WERI-Rb-1 (cell line): Measurements from ENCODE around the gene PIK3R2.

Experiments used
- DNase-seq: peaks from one replicate; pipeline ENCODE4 v3.0.0-alpha.2; 2020
- H3K27ac ChIP-seq: fragments of 250-450 bp; sonication (Bioruptor Pico); 2 replicates; pipeline ENCODE4 v1.5.1; 2020; ENCODE audit warnings: mild to moderate bottlenecking, moderate library complexity
- H3K27me3 ChIP-seq: fragments of 250-450 bp; sonication (Bioruptor Pico); 2 replicates; pipeline ENCODE4 v1.5.1; 2021; ENCODE audit warnings: mild to moderate bottlenecking, low read depth, moderate library complexity; ENCODE audit not compliant: insufficient read depth, severe bottlenecking
- H3K36me3 ChIP-seq: fragments of 250-450 bp; sonication (Bioruptor Pico); 2 replicates; pipeline ENCODE4 v1.5.1; 2020; ENCODE audit warnings: mild to moderate bottlenecking, moderate library complexity
- H3K4me3 ChIP-seq: 2 replicates; pipeline ENCODE4 v1.5.1; 2011; ENCODE audit warnings: low read depth, mild to moderate bottlenecking, control low read depth, low read length
- H3K9me3 ChIP-seq: fragments of 250-450 bp; sonication (Bioruptor Pico); 2 replicates; pipeline ENCODE4 v1.5.1; 2021; ENCODE audit warnings: mild to moderate bottlenecking, moderate library complexity; ENCODE audit not compliant: severe bottlenecking
- TF ChIP-seq, protein P1 (sequence below): IDR thresholded peaks from 2 replicates; pipeline ENCODE4 v1.5.1; 2011; ENCODE audit warnings: low read depth, mild to moderate bottlenecking, control low read depth, inconsistent platforms, low read length

Gene PIK3R2

DNA sequence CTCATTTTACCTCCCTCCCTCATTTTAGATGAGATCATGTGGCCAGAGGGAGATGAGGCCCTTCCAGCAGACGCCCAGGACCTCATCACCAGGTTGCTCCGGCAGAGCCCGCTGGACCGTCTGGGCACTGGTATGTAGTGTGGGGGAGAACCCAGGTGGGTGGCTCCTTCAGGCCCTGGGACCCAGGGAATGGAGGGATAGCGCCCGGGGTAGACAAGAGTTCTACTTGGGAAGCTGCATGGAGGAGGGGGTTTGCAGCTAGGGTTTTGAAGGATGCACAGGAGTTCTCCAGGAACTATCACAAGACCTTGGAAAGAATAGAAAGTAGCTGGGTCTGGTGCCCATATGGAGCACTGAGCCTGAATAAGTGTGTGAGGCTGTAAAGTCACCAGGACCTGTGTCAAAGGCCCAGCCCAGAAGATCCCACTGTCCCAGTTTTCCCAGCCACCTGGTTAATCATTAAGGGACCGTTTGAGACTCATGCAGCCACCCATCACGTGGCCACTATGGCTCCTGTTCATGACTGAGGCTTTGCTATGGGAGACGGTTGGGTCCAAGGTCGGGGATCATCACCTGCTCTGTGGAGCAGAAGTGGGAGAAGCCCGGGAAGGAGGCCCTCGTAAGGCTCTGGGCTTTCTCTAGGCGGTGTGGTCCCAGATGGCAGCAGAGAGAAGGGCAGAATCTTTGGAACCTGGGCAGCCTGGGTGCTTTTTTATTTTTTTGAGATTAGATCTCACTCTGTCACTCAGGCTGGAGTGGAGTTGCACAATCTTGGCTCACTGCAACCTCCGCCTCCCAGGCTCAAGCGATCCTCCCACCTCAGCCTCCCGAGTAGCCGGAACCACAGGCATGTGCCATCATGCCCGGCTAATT lies 17.0 kb upstream of the PIK3R2 start:
- Histone ChIP-seq H3K27ac (no peak overlapping the region), H3K9me3 (no peaks in the 10 kb centered on the region), H3K27me3 (no peaks in the 10 kb centered on the region), H3K36me3 (peaks cover 72% of the 10 kb centered on the region), H3K4me3 (no peak overlapping the region)
- TF ChIP-seq, protein P1, sequence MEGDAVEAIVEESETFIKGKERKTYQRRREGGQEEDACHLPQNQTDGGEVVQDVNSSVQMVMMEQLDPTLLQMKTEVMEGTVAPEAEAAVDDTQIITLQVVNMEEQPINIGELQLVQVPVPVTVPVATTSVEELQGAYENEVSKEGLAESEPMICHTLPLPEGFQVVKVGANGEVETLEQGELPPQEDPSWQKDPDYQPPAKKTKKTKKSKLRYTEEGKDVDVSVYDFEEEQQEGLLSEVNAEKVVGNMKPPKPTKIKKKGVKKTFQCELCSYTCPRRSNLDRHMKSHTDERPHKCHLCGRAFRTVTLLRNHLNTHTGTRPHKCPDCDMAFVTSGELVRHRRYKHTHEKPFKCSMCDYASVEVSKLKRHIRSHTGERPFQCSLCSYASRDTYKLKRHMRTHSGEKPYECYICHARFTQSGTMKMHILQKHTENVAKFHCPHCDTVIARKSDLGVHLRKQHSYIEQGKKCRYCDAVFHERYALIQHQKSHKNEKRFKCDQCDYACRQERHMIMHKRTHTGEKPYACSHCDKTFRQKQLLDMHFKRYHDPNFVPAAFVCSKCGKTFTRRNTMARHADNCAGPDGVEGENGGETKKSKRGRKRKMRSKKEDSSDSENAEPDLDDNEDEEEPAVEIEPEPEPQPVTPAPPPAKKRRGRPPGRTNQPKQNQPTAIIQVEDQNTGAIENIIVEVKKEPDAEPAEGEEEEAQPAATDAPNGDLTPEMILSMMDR, result no peak
- no peak for DNase-seq

DNA sequence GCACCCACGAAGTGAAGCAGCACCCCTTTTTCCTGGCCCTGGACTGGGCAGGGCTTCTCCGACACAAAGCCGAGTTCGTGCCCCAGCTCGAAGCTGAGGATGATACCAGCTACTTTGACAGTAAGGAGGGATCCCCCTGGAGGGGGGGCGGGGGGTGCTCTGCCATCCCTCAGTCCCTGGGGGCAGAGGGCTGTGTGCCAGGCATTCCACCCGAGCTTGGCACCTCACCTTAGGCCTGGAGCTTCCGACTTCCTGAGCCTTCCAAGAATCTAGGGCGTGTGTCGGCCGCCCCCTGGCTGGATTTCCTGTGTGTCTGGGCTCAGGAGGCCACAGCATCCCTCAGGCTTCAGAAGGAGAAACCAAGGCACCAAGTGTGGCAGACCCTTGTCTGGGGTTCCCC lies 15.7 kb upstream of the PIK3R2 start:
- Histone ChIP-seq H3K4me3 (no peak overlapping the region), H3K9me3 (no peaks in the 10 kb centered on the region), H3K36me3 (peaks cover 74% of the 10 kb centered on the region), H3K27ac (no peak overlapping the region), H3K27me3 (no peaks in the 10 kb centered on the region)
- TF ChIP-seq, protein P1, result no peak
- no peak for DNase-seq

DNA sequence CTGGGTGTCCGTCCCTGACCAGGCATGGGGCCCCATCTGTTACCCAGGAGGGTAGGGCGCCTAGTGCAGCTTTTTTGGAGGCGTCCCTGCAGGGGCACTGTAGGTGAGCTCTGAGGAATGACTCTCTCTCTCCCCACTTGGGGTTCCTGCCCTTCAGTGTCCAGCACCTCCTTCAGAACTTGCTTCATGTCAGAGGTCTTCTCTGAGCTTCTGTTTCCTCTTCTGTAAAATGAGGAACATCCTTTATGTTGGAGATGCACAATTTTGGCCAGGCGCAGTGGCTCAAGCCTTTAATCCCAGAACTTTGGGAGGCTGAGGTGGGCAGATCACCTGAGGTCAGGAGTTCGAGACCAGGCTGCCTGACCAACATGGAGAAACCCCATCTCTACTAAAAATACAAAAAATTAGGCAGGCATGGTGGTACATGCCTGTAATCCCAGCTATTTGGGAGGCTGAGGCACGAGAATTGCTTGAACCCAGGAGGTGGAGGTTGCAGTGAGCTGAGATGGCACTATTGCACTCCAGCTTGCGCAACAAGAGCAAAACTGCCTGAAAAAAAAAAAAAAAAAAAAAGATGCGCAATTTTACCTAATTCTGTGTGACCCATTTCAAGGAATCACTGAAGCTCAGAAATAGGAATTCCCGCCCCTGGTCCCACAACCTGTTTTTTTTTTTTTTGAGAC lies 15.2 kb upstream of the PIK3R2 start:
- Histone ChIP-seq H3K27ac (no peak overlapping the region), H3K36me3 (peaks cover 72% of the 10 kb centered on the region), H3K9me3 (no peaks in the 10 kb centered on the region), H3K27me3 (no peaks in the 10 kb centered on the region), H3K4me3 (no peak overlapping the region)
- TF ChIP-seq, protein P1, result no peak
- no peak for DNase-seq

DNA sequence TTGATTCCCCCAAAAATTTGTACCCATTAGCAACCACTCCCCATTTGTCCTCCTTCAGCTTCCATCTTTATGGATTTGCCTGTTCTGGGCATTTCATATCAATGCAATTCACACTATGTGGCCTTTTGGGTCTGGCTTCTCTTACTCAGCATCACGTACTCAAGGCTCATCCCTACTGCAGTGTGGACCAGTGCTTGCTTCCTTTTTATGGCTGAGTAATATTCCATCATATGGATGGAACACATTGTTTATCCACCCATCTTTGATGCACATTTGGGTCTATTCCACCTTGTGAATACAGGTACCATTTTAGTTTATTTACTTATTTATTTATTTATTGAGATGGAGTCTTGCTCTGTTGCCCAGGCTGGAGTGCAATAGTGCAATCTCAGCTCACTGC lies 12.5 kb upstream of the PIK3R2 start:
- TF ChIP-seq, protein P1, result no peak
- H3K27me3 ChIP-seq, result no peaks in the 10 kb centered on the region
- no peak overlapping the region for H3K4me3 ChIP-seq
- no peaks in the 10 kb centered on the region for H3K9me3 ChIP-seq
- no peak for DNase-seq
- peaks cover 71% of the 10 kb centered on the region for H3K36me3 ChIP-seq
- no peak overlapping the region for H3K27ac ChIP-seq

DNA sequence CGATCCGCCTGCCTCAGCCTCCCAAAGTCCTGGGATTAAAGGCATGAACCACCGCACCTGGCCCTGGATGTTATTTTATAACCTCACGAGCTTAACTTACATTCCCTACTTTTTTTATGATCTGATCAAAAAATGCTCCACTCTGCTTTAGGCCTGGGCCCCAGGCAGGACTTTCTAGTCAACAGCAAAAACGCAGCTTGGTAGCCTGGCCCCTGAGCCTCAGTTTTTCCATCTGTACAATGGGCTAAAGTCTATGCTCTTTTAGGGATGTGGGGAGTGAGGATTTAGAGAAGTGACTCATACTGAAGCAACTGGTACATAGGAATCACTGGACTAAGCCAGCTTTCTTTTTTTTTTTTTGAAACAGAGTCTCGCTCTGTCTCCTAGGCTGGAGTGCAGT lies 11.9 kb upstream of the PIK3R2 start:
- TF ChIP-seq, protein P1, result no peak
- Histone ChIP-seq H3K9me3 (no peaks in the 10 kb centered on the region), H3K4me3 (no peak overlapping the region), H3K27me3 (no peaks in the 10 kb centered on the region), H3K27ac (no peak overlapping the region), H3K36me3 (peaks cover 73% of the 10 kb centered on the region)
- DNase-seq, result no peak
